Suprapubic skin (tissue), 4 donors: Measurements from ENCODE around the gene KLHL29. TPM values are rescaled to one million over a fixed set of nuclear protein-coding genes. Genes with fewer than 3 reads are reported as not detected.

ENCODE experiments used
- DNase-seq, 2 donors: peaks; one replicate each; pipeline ENCODE4 v3.0.0-alpha.2; 2019; ENCODE audit warnings: low spot score in 2 of 2
- H3K27ac ChIP-seq: fragments of 200-600 bp; sonication (generic); one replicate; pipeline ENCODE4 v1.5.1; 2019
- H3K27me3 ChIP-seq: fragments of 200-600 bp; sonication (generic); one replicate; pipeline ENCODE4 v1.5.1; 2019
- H3K36me3 ChIP-seq: fragments of 200-600 bp; sonication (generic); one replicate; pipeline ENCODE4 v1.5.1; 2019
- H3K4me1 ChIP-seq: fragments of 200-600 bp; sonication (generic); one replicate; pipeline ENCODE4 v1.5.1; 2019
- H3K4me3 ChIP-seq: fragments of 200-600 bp; sonication (generic); one replicate; pipeline ENCODE4 v1.5.1; 2019; ENCODE audit warnings: mild to moderate bottlenecking
- H3K9me3 ChIP-seq: fragments of 200-600 bp; sonication (generic); one replicate; pipeline ENCODE4 v1.5.1; 2019
- EP300 ChIP-seq: sonication (generic); formaldehyde crosslinking; IDR thresholded peaks from one replicate; pipeline ENCODE4 v1.6.1; 2017; ENCODE audit warnings: antibody characterized with exemption
- POLR2A ChIP-seq, 2 donors: fragments of 450-650 bp; IDR thresholded peaks; one replicate each; pipeline ENCODE4 v1.6.1; 2017; ENCODE audit warnings: antibody characterized with exemption in 2 of 2, mild to moderate bottlenecking in 2 of 2, moderate library complexity in 2 of 2
- POLR2AphosphoS5 ChIP-seq, 3 donors: sonication (generic); formaldehyde crosslinking; IDR thresholded peaks; one replicate each; pipeline ENCODE4 v1.6.1; 2017; ENCODE audit warnings: antibody characterized with exemption in 3 of 3
- whole genome bisulfite sequencing: methylation state at CpG from one replicate; pipeline ENCODE4 v1.1.5; 2018; 5-methylcytosine and 5-hydroxymethylcytosine counted together
- total RNA-seq, 4 donors: library from RNA; depleted of rRNA; stranded (reverse); fragments of >200 nt; gene quantifications; one replicate each; pipeline ENCODE4 v1.1.0, GENCODE V29; 2016
- TF ChIP-seq, protein P1 (sequence below), 2 donors: fragments of 200-600 bp in 1 of 2; fragments of 450-650 bp in 1 of 2; sonication (generic) in 1 of 2; IDR thresholded peaks; one replicate each; pipeline ENCODE4 v1.5.1; 2016 to 2019; ENCODE audit warnings: antibody characterized with exemption in 2 of 2, mild to moderate bottlenecking in 1 of 2, moderate library complexity in 1 of 2

Gene KLHL29
- total RNA-seq, 4 donors from 2014 or later = 17.1 to 30.8 (median 20.7) TPM

DNA sequence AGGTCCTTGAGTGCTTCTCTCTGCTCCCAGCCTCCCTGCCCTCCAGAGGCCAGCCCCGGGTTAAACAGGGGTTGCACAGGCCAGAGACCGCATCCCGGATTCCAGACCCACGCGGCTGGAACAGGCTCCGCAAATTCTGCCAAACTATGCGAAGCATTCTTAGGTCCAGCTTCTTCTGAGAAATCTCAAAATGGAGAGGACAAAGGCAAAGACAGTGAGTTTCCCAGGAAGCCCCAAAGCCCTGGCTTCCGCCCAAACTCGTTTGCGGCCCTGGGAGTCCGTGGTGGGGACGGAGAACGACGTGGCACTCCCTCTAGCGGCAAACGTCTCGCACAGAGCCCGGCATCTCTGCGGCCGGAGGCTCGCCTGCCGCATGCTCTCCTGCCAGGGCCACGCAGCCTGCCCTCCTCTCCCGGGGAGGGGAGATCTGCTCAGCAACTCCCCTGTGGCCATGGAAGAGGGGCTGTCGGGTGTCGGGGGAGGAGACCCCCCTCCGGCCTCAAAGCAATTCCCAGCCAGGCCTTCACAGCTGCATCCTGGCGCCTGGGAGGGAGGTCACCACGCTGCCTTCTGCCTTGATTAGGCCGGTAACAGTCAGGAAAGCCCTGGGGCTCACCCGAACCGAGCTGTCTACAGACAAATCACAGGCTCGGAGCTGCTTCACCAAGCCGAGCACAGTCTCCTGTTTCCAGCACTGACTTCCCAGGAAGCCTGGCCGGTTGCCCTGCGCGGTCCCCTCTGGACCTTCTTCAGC, 33.4 kb upstream of the KLHL29 start:
- Histone ChIP-seq H3K36me3 (no peaks in the 10 kb centered on the region), H3K27me3 (peaks cover 2% of the 10 kb centered on the region), H3K27ac (peak overlapping the region; percentile 45), H3K4me1 (peaks cover 10% of the 10 kb centered on the region), H3K4me3 (peak overlapping the region; percentile 0), H3K9me3 (no peaks in the 10 kb centered on the region)
- WGBS = 71% methylated on average over 10 of the region's 37 CpGs
- TF ChIP-seq POLR2A (IDR thresholded peaks at IDR 0.05) (no peak), EP300 (no peak), POLR2AphosphoS5 (IDR thresholded peaks at IDR 0.05) (peak in 1 of 3 donors; percentile 21)
- TF ChIP-seq, protein P1, sequence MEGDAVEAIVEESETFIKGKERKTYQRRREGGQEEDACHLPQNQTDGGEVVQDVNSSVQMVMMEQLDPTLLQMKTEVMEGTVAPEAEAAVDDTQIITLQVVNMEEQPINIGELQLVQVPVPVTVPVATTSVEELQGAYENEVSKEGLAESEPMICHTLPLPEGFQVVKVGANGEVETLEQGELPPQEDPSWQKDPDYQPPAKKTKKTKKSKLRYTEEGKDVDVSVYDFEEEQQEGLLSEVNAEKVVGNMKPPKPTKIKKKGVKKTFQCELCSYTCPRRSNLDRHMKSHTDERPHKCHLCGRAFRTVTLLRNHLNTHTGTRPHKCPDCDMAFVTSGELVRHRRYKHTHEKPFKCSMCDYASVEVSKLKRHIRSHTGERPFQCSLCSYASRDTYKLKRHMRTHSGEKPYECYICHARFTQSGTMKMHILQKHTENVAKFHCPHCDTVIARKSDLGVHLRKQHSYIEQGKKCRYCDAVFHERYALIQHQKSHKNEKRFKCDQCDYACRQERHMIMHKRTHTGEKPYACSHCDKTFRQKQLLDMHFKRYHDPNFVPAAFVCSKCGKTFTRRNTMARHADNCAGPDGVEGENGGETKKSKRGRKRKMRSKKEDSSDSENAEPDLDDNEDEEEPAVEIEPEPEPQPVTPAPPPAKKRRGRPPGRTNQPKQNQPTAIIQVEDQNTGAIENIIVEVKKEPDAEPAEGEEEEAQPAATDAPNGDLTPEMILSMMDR (IDR thresholded peaks at IDR 0.05) = peak; percentile 43 to 83
- peak; percentile 78 to 87 for DNase-seq

DNA sequence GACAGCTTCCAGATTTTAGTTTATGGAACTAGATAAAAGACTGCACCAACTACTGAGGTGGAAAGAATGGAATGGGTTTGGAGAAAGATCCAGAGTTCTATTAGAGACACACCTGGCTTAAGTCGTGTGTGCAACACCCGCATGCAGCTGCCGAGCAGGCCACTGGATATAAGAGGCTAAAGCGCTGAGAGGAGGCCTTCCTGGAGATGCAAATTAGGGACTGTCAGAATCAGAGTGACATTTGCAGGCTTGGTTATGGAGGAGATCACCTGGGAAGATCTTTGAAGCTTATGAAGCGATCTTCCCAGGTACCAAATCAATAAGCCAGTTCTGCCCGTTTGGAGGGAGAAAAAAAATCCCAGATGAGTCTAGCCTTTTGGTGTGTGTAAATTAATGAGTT, 30.4 kb upstream of the KLHL29 start:
- DNase-seq = no peak
- TF ChIP-seq POLR2AphosphoS5 (IDR thresholded peaks at IDR 0.05) (no peak), EP300 (no peak), POLR2A (IDR thresholded peaks at IDR 0.05) (no peak)
- TF ChIP-seq, protein P1 (IDR thresholded peaks at IDR 0.05) = no peak

DNA sequence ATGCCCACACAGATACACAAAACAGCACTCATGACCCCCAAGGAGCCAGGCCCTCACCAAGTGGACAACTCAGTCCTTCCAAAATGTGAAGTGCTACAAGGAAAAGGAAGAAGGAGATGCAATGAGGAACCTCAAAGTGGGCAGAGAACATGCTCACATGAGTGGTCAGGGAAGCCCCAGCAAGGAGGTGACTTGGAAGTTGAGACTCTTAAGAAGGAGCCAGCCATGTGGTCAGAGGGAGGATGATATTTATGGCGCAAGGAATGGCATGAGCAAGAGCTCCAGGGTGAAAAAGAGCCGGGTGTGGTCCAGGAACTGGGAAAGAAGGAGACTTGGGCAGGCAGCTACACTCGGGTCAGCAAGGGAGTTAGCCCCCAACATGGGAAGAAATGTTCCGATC, 30.0 kb upstream of the KLHL29 start:
- H3K4me1 ChIP-seq = peaks cover 10% of the 10 kb centered on the region
- TF ChIP-seq, protein P1 (IDR thresholded peaks at IDR 0.05) = no peak
- no peak for TF ChIP-seq POLR2AphosphoS5 (IDR thresholded peaks at IDR 0.05)
- TF ChIP-seq EP300 = no peak
- no peak for TF ChIP-seq POLR2A (IDR thresholded peaks at IDR 0.05)
- H3K9me3 ChIP-seq = no peaks in the 10 kb centered on the region
- no peak overlapping the region for H3K4me3 ChIP-seq
- 66% methylated on average over 4 of the region's 4 CpGs for WGBS
- no peaks in the 10 kb centered on the region for H3K36me3 ChIP-seq
- no peak overlapping the region for H3K27ac ChIP-seq
- H3K27me3 ChIP-seq = no peaks in the 10 kb centered on the region
- DNase-seq = no peak

More for the DNA sequence above, 30.4 kb upstream of the KLHL29 start:
- Histone ChIP-seq H3K27me3 (no peaks in the 10 kb centered on the region), H3K4me3 (no peak overlapping the region), H3K4me1 (peaks cover 10% of the 10 kb centered on the region), H3K9me3 (no peaks in the 10 kb centered on the region), H3K36me3 (no peaks in the 10 kb centered on the region), H3K27ac (no peak overlapping the region)
- 87% methylated on average over 6 of the region's 6 CpGs for WGBS

DNA sequence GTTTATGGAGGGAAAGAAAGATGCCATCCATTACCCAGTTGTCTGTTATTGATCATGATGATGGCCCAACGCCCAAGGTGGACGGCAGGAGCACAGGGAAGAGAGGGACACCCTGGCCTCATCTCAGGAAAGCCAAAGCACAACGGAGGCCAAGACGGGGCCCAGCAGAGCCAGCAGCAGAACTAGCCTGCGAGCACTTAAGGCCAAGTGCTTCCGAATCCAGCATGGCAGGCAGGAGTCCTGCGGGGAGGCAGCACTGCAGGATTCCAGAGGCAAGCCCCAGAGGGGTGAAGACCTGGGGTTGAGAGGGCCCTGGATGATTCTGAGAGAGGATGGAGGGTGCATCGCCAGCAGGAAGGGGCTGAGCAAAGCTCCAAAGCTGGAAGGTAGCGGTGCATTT, 28.3 kb upstream of the KLHL29 start:
- TF ChIP-seq EP300 (no peak), POLR2AphosphoS5 (IDR thresholded peaks at IDR 0.05) (no peak), POLR2A (IDR thresholded peaks at IDR 0.05) (no peak)
- TF ChIP-seq, protein P1 (IDR thresholded peaks at IDR 0.05) = no peak
- no peak overlapping the region for H3K27ac ChIP-seq
- H3K4me3 ChIP-seq = no peak overlapping the region
- H3K27me3 ChIP-seq = no peaks in the 10 kb centered on the region
- H3K4me1 ChIP-seq = peaks cover 3% of the 10 kb centered on the region
- no peaks in the 10 kb centered on the region for H3K36me3 ChIP-seq
- H3K9me3 ChIP-seq = no peaks in the 10 kb centered on the region
- no peak for DNase-seq
- 90% methylated on average over 9 of the region's 9 CpGs for WGBS

DNA sequence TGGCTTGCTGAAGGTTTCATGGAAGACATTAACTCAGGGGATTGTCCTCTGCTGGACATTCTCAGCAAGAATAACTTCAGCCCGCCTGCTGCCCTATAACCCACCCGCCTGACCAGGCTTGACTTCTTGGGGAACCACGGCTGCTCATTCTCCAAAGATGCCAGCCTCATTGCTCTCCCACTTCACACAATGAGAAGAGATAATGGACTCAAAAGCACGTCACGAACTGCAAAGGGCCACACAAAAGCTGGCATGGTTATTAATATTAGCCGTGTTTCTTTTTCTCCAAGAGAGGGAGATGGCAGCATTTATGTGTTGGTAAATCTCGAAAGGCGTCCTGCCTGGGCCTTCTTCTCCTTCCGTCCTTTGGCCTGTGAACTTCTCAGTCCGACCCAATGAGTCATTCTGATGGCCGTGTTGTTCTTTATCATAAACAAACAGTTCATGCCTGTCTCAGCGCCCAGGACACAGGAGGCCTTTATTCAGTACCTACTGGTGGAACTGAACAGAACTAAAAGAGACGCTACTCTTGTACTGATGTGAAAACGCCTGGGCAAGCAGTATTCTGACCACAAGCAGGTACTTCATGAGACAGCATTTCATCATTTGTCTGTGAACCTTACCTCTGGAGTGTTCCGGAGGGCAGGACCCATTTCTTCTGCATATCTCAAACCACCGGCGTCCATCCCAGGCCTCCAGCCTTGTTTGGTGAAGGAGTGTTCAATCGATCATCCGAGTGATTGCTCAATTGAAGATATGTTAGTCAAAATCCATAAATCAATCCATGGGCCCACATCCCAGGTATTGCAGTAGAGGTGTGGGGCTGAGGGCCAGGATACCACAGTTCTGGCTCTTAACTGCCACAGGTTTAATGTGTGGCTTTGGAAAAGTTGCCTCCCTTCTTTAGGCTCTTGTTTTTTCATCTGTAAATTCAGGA, 25.1 kb upstream of the KLHL29 start:
- Histone ChIP-seq H3K36me3 (no peaks in the 10 kb centered on the region), H3K27me3 (no peaks in the 10 kb centered on the region), H3K9me3 (no peaks in the 10 kb centered on the region), H3K4me3 (no peak overlapping the region), H3K4me1 (no peaks in the 10 kb centered on the region), H3K27ac (no peak overlapping the region)
- no peak for TF ChIP-seq EP300
- no peak for TF ChIP-seq POLR2AphosphoS5 (IDR thresholded peaks at IDR 0.05)
- no peak for TF ChIP-seq POLR2A (IDR thresholded peaks at IDR 0.05)
- TF ChIP-seq, protein P1 (IDR thresholded peaks at IDR 0.05) = no peak
- no peak for DNase-seq
- WGBS = 95% methylated on average over 19 of the region's 19 CpGs
